GM12891 (cell line): ENCODE measurements around the gene LIMK1.

Experiments used
- POLR2A ChIP-seq: IDR thresholded peaks from 2 replicates; pipeline ENCODE4 v1.6.1; 2011; ENCODE audit warnings: low read depth, low read length, control low read depth
- POLR2AphosphoS5 ChIP-seq: IDR thresholded peaks from 2 replicates; pipeline ENCODE4 v1.6.1; 2011; ENCODE audit warnings: low read depth, low read length, control low read depth
- POU2F2 ChIP-seq: IDR thresholded peaks from 2 replicates; pipeline ENCODE4 v1.6.1; 2011; ENCODE audit warnings: low read depth, mild to moderate bottlenecking, control low read depth, low read length, moderate library complexity
- SPI1 ChIP-seq: IDR thresholded peaks from 2 replicates; pipeline ENCODE4 v1.6.1; 2011; ENCODE audit warnings: low read depth, low read length, control low read depth
- TAF1 ChIP-seq: IDR thresholded peaks from 2 replicates; pipeline ENCODE4 v1.6.1; 2011; ENCODE audit warnings: low read depth, low read length, control low read depth

GRCh38 chr7:74129887-74130286 lies 46.3 kb downstream of the LIMK1 start:
- TF ChIP-seq POLR2AphosphoS5 (no peak), POLR2A (no peak), TAF1 (no peak), POU2F2 (no peak), SPI1 (no peak)
